Subcutaneous adipose tissue (tissue), 4 donors: Measurements from ENCODE around the gene ARFGEF3. TPM values are rescaled to one million over a fixed set of nuclear protein-coding genes. Genes with fewer than 3 reads are reported as not detected.

Source experiments
- total RNA-seq, 4 donors: library from RNA; depleted of rRNA; stranded (reverse); fragments of >200 nt; gene quantifications; one replicate each; pipeline ENCODE4 v1.1.0, GENCODE V29; 2016
- TF ChIP-seq, protein P1 (sequence below): fragments of 450-650 bp; IDR thresholded peaks from one replicate; pipeline ENCODE4 v1.5.1; 2016; ENCODE audit warnings: low read depth, mild to moderate bottlenecking, control low read depth, antibody characterized with exemption, moderate library complexity

The ARFGEF3 gene
- total RNA-seq, 4 donors from 2014 or later, result 1.0 to 6.2 (median 2.3) TPM

DNA sequence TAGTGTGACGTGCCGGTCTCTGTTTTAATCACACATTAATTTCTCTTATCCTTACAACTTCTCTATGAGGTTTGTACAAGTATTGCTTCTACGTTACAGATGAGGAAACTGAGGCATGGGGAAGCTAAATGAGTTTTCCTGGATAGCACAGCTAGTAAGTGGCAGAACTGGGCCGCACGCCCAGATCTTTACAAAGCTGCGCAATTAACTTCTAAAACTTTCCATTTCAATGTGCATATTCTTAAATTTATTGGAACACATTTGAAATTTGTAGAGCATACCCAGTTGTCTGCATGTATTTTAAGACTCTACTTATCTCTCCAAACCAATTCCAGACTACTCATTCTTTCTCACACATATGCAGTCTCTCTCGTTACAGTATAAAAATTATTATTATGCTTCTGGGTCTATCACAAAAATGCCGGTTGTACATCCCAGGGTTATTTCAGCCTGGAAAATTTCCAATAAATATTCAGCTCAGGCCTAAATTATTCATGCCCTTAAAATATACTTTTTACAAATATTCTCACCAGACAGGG, 44.3 kb upstream of the ARFGEF3 start:
- TF ChIP-seq, protein P1, sequence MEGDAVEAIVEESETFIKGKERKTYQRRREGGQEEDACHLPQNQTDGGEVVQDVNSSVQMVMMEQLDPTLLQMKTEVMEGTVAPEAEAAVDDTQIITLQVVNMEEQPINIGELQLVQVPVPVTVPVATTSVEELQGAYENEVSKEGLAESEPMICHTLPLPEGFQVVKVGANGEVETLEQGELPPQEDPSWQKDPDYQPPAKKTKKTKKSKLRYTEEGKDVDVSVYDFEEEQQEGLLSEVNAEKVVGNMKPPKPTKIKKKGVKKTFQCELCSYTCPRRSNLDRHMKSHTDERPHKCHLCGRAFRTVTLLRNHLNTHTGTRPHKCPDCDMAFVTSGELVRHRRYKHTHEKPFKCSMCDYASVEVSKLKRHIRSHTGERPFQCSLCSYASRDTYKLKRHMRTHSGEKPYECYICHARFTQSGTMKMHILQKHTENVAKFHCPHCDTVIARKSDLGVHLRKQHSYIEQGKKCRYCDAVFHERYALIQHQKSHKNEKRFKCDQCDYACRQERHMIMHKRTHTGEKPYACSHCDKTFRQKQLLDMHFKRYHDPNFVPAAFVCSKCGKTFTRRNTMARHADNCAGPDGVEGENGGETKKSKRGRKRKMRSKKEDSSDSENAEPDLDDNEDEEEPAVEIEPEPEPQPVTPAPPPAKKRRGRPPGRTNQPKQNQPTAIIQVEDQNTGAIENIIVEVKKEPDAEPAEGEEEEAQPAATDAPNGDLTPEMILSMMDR, result no peak

GRCh38 chr6:138119976-138120375, 41.8 kb upstream of the ARFGEF3 start:
- TF ChIP-seq, protein P1, result no peak

GRCh38 chr6:138124096-138124495, 37.6 kb upstream of the ARFGEF3 start:
- TF ChIP-seq, protein P1, result no peak

DNA sequence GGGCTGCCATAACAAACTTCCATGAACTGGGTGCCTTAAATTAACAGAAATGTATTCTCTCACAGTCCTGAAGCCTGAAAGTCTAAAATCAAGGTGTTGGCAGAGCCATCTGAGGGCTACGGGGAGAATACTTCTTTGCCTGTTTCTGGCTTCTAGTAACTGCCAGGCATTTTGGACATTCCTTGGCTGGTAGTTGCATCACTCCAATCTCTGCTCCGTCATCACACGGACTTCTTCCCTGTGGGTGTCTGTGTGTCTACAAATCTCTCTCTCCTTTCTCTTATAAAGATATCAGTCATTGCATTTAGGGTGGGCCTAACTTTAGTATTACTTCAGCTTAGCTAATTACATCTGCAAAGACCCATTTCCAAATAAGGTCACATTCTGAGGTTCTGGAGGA, 33.6 kb upstream of the ARFGEF3 start:
- TF ChIP-seq, protein P1, result no peak

- TF ChIP-seq, protein P1, result no peak
These were observed 32.5 kb upstream of the ARFGEF3 start for GRCh38 chr6:138129190-138129589.

DNA sequence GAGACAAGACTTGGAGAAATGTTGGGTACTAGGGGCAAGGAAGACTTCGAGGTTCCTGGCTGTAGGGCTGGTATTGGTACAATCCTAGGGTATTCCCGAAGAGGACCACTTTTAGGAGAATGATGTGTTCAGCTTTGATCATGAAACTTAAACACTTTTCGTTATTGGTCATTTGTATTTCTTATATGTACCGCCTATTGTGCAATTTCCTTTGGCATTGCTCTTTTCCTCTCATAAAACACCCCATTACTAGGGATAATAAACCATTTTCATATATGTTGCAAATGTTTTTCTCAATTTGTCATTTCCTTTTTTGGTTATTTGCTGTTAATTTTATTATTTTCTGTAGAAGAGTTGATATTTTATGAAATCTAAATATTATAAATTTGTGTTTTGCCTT, 18.9 kb upstream of the ARFGEF3 start:
- TF ChIP-seq, protein P1, result no peak

DNA sequence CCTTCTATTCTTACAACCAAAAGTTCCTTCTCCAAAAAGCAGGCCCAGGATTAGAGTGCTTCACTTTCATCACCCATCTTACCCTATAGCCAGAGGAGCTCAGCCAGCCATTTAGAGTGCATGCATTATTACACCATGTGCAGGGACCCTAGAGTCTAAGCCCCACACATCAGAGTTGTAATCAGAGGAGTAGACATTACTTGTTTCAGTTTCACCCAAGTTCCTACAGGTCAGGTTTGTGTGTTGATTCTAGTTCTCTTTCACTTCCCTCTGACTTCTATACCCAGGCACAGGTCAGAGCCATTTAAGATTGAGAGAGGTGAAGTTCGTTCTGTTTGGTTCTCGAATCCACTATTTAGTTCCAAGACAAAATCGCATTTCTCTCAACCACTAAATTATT, 16.3 kb upstream of the ARFGEF3 start:
- TF ChIP-seq, protein P1, result no peak

- TF ChIP-seq, protein P1, result no peak
These were observed 15.2 kb upstream of the ARFGEF3 start for GRCh38 chr6:138146544-138146943.
